IPS-18c (cell line): Measurements from ENCODE around the gene CXXC4.

Source experiments
- H3K4me3 ChIP-seq: 2 replicates; pipeline ENCODE4 v1.7.0; 2013; ENCODE audit warnings: low read depth, mild to moderate bottlenecking, low read length, moderate library complexity; ENCODE audit not compliant: insufficient read depth
- H3K9me3 ChIP-seq: one replicate; pipeline ENCODE4 v1.6.1; 2013; ENCODE audit warnings: mild to moderate bottlenecking, low read length, moderate library complexity; ENCODE audit not compliant: control insufficient read depth, insufficient read depth

Gene CXXC4

DNA sequence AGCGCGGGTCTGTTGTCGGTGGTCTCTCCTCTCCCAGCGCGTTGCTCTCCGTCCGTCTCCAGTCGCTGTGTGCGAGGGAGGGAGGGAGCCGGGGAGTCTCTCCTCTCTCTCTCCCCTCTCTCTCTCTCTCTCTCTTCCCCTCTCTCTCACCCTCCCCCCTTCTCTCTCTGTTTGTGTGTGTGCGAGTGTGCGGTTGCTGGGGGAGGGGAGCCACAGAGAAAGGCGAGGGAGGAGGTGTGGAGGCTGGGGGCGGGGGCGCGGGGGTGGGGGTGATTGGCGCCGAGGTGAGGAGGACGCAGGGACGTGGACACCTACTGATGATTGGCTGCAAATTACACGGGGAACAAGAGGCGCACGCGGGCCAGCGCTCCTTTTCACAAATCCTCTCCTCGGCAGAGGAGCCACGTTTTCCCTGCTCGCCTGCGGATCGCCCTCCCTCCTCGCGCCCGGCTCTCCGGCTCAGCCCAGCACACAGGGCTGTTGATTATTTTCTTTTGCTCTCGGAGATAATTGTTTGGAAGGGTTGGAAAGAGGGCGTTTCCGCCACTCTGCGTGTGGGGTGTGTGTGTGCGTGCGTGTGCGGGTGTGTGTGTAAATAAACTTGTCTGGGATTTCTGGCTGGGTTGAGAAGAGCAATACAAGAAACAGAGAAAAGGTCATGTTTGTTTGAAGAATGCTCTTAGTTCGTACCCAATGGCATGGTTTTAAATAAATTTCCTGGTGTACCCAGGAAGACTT lies at the start of gene CXXC4:
CXXC4 (minus strand) TSS at position 73 of the 738 bp plus-strand sequence. CDS start 3,092 bp downstream, outside the sequence.
- Histone ChIP-seq H3K4me3 (peak within 1 kb of the TSS; percentile 79), H3K9me3 (no peaks in the 10 kb centered on the region)

DNA sequence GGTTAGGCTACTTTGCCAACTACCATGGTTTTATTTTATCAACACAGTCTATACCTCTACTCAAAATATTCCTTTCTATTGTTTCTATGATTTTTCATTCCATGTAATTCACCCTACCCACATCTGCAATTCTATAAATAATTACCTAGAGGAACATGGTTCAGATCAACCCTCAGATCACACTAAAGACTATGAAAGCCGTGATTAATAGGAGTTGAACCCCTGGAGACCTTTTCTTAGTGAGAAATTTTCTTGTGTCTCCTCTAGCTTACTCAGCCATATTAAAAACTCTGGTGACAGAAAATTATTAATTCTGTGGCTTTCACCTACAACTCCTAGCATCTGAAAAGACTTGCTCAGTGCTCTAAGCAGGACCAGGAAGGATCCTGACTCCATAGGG lies 38.5 kb upstream of the CXXC4 start:
- Histone ChIP-seq H3K4me3 (no peak overlapping the region), H3K9me3 (no peaks in the 10 kb centered on the region)

DNA sequence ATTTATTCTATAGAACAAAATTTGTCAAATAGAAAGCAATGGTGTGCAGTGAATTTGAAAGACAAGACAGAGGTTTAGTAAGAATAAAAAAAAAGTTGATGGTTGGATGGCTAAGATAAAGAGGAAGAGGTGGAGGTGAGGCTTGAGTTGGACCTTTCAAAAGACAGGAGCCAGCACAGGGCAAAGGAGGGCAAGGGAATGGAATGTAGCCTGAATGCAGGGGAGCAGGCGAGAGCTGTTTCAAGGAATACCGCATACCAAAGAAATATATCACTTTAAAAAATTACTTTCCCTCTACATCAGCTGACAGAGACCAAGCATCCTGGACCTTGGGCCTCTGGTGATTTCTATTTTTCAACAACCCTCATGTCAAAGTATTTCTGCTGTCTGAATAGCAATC lies 38.0 kb upstream of the CXXC4 start:
- no peak overlapping the region for H3K4me3 ChIP-seq

DNA sequence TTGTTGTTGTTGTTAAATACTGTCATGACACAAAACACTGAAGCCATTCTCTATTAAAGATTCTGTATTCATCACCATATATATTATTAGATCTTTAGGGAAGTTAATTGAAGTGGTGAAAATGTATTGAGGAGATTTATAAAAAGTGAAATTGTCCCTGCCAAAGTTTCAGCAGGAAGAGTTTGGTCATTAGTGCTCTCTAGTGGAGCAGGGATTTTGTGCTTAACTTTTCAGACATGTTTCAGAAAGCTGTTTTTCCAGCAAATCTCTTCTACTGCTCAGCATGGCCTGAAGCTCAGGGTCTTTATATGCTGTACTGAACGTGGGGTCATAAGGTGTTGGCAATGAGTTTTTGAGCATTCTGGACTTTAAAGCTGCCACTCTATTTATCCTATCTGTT lies 36.7 kb upstream of the CXXC4 start:
- no peaks in the 10 kb centered on the region for H3K9me3 ChIP-seq
- no peak overlapping the region for H3K4me3 ChIP-seq

More for the DNA sequence above, 38.0 kb upstream of the CXXC4 start:
- H3K9me3 ChIP-seq = no peaks in the 10 kb centered on the region

DNA sequence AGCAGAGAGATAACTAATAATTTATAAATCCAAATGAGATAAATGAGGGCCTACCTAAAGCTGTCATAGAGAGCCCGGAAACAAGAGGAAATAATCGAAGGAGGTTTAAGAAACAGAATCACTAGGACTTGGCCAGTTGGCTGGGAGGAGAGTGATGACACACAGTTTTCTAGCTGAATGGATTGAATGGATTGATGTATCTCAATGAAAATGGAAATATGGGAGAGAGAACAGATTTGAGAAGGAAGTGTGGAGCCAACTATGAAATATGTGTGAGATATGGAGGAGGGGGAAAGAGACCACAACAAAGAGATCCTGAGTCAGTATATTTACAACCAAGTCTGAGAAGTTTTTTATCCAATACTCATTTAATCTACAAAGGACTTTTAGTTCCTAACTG lies 35.7 kb upstream of the CXXC4 start:
- Histone ChIP-seq H3K4me3 (no peak overlapping the region), H3K9me3 (no peaks in the 10 kb centered on the region)

DNA sequence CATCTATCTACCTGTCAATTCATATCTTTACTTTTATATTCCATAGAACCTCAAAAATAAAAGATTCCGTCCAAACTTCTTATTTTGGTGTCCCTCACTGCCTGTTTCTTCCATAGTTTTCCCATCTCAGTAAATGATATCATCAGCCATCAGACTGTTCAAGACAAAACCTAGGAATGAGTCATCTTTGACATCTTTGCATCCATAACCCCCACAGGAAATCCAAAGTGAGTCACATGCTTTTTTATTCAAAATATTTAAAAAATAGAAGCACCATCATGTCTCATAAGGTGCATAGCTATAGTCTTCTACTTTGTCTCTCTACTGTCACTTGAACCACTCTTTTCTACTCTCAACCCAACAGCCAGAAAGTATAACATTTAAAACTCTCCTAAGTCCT lies 29.9 kb upstream of the CXXC4 start:
- Histone ChIP-seq H3K4me3 (no peak overlapping the region), H3K9me3 (peaks cover 2% of the 10 kb centered on the region)

DNA sequence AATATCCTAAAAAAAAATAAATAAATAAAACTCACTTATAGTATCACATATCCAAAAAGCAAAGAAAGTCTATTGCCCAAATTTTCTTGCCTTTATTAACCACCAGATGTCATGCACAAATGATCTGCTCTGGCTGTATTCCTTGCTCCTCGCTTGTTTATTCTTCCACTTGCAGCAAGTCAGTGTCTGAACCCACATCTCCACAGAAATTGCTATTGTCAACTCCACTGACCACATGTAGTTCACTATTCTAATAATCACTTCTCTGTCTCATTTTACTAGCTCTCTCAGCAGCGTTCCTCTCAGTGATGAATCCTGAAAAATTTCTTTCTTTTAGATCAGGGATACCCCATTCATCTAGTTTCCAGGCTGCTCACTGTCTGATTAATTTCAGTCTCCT lies 29.3 kb upstream of the CXXC4 start:
- Histone ChIP-seq H3K4me3 (no peak overlapping the region), H3K9me3 (peaks cover 2% of the 10 kb centered on the region)

DNA sequence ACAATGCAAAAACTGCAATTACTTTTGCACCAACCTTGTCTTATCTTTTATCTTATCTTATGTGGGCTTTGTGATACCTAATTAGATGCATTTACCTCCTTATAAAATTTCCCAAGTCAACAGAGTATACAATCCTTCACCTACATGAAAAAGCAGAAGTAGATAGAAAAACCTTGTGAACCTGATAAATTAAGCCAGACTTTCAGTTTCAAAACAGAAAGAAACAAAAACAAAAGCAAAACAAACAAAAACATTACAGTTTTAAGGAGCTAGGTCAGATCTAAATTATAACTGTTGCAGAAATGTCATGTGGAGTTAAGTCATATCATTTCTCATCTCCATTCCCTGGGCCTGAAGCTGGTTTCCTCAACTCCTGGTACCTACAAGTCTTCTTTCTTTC lies 24.9 kb upstream of the CXXC4 start:
- Histone ChIP-seq H3K9me3 (peaks cover 2% of the 10 kb centered on the region), H3K4me3 (no peak overlapping the region)

DNA sequence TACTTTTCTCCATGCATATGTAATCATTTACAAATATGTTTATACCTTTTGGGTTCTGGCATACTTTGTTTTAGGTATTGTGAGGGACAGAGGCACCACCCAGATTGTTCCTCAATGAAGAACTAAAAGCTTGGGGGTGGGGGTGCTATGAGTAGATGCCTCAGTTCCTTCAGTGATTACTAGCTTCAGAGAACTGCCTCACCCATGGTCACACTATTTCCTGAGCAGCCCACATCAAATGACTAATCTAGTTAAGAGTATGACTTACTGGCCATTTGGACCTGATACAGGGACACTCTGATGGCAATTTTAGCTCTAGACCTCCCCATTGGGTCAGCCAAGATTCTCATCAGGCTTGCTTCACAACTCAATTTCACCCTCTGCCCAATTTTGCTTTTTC lies 22.2 kb upstream of the CXXC4 start:
- H3K4me3 ChIP-seq = no peak overlapping the region
- no peaks in the 10 kb centered on the region for H3K9me3 ChIP-seq

DNA sequence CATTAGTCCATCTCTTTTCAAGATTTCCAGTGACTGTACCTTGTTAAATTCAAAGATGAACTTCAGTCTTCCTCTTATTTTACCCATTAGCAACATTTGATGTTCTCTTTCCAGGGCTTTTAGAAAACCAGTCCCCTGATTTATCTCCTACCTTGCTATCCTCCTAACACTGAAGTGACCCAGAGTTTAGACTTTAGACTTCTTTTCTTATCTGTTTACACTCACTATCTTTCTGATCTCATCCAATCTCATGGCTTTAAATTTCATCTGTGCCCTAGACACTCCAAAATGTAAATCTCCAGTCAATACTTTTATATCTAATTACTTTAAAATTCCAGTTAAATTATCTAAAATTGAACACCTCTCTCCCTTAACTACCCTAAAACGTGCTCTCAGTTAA lies 13.5 kb upstream of the CXXC4 start:
- no peak overlapping the region for H3K4me3 ChIP-seq
- H3K9me3 ChIP-seq = no peaks in the 10 kb centered on the region

DNA sequence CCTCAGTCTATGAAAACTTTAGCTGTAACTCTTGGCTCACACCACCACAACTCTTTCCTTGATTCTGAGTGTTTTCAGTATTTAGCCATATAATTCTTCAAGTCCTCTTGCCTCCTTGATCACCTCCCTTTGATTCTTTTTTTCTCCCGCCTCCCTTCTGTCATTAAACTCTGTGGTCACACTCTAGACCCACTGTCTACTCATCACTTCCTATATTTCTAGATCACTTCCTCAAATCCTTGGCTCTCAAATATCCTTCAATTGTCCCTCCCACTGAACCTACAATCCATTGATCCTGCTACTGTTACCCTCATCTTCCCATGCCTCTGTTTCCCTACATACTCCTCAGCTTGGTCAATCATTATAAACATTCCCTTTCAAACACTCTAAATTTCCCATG lies 12.4 kb upstream of the CXXC4 start:
- H3K9me3 ChIP-seq = no peaks in the 10 kb centered on the region

DNA sequence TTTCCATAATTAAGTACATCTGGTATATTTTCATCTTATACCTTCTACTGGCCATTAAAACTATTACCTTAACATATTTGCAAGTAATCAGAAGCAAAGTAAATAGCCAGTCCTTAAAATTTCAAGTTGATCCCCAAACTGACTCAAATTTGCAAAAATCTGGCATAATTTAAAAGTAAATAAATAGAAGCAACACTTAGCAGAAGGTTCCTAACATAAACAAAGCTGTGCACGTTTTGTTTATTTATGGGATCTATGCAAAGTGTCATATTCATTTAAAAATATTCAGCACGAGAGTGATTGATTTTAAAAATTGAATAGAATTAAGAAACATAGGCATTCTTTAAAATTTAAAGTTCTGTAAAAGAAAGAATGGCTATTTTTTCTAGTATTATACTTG lies 9.8 kb upstream of the CXXC4 start:
- no peak overlapping the region for H3K4me3 ChIP-seq
- H3K9me3 ChIP-seq = no peaks in the 10 kb centered on the region

More for the DNA sequence above, 12.4 kb upstream of the CXXC4 start:
- H3K4me3 ChIP-seq = no peak overlapping the region

DNA sequence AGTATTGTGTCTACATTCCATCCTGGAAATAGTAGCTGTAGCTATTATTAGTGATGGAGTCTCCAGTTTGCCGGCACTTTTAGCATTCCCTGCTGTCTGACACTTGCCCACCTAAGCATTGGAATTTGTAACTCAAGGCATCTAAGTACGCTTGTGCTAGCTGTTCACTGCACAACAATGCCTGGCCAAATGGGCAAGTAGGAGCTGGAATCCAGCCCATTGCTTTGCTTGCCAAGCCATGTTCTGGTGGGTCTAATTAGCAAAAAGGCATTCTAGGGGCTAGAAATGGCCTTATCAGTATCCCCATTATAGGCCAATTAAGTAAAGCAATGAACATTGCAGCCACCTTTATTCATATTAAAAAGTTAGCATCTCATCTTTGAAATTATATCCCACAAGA lies 7.8 kb upstream of the CXXC4 start:
- Histone ChIP-seq H3K4me3 (no peak overlapping the region), H3K9me3 (no peaks in the 10 kb centered on the region)

DNA sequence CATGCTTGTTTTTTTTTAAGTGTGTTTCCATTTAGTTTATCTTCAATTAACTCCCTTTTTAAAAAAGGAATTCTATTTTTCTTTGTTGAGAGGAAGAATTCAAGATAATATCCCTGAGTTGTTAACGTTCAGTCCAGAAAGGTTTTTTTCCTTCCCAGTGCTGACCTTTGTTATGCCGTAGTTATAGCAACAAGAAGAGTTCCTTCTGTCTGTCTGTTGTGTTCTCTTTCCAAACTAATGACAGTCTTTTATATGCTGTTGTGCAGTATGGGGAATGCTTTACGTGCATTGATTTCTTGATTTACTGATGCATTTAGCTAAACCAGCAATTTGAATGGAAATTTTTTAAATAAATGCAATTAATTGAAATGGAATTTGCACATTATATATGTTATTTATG lies 6.6 kb upstream of the CXXC4 start:
- Histone ChIP-seq H3K9me3 (no peaks in the 10 kb centered on the region), H3K4me3 (no peak overlapping the region)

DNA sequence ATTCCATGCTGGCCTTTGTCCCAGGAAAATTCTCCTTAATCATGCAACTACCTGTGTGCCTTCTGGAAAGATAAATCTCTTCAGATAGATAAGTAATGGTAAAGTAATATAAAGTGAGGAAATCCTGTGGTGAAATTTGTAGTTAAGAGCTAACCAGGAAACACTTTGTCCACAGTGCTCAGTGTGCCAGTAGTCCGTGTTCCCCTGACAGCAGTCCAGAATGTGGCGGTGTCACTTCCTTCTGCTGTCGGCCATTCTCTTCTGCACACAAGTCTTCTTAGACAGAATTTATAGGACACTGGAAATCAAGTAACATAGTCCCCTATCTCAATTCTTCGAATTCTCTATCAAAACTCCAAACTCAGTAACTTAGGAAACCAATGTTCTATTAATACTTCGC lies 5.7 kb upstream of the CXXC4 start:
- Histone ChIP-seq H3K4me3 (no peak overlapping the region), H3K9me3 (no peaks in the 10 kb centered on the region)

DNA sequence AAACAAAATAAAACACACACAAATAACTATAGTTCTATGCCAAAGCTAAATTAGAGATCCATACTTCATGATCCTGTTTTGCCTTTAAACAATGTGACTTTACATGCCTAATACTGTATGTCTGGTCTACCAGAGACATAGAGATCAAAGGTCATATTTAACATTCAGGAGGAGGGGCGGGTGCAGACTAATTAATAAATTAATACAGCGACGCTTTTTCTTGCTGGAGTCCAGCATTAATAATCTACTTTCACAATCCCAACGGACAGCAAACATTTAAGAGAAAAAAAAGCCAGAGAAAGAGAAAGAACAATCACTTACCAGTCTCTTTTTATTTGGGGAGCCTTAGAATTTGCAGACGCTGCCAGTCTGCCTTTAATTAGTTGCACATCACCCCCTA lies 509 bp downstream of the CXXC4 start:
- Histone ChIP-seq H3K9me3 (no peaks in the 10 kb centered on the region), H3K4me3 (peak overlapping the region; percentile 65; the same call in 1 of the 2 replicates)

DNA sequence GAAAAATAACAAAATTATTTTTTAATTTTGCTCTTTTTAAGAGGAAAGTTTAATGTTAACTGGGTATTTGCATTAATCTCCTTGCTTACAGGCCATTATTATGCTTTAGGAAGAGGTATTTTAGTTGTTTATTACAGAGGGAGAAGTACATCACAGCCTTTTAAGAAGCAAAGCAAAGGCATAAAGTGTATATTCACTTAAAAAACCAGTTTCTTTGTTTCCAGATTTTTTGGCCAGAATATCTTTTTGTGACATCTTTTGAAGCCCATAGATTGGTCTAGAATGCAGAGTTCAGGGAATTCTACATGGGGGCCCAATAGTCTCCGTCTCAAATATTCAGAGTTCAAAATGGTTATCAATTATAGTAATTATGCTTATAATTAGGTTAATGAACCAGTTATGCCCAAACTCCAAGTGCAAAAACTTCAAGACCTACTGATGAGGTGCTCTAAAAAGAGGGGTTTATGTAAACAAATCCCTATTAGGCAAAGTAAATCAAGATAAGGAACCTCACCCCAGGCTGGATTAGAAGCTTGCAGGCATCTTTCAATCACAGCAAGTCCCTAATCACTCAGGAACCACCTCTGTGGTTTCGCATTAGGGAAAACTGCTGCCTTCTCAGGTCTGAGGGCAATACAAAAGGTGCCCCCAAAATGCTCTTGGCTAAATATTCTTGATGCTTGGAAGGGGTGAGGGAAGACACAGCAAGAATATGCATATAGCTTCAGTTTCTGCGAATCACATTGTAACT lies 1.4 kb downstream of the CXXC4 start:
- peak overlapping the region; percentile 26; the same call in 1 of the 2 replicates for H3K4me3 ChIP-seq
- no peaks in the 10 kb centered on the region for H3K9me3 ChIP-seq

DNA sequence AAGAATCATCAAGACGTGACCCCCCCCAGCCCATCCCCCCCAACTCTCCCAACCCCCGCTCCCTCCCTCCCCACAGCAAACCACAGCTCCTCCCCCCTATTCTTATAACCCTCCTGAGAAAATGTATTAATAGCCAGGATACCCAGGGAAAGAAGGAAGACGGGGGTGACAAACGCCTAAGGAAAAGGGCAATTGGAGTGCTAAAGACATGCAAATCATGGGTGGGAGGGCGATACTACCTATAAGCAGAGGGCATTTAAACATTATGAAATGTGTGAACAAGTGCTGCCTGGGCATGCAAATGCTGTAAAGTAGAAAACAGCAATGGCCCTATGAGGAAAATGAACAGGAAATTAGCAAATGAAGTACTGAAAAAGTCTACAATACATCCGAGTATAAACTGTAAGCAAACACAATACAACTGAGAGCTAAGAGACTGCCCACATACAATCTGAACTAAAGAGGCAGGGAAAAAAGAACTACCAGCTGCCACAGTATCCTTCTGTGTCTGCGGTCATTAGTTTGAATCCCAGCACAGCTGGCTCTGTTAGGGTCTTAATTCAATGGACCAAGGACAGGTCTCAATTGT lies 2.4 kb downstream of the CXXC4 start:
- Histone ChIP-seq H3K4me3 (peak overlapping the region; percentile 62; the same call in 1 of the 2 replicates), H3K9me3 (no peaks in the 10 kb centered on the region)
